GM23338 (cell line): Measurements from ENCODE around the gene PLEKHG5. TPM values are rescaled to one million over a fixed set of nuclear protein-coding genes. Genes with fewer than 3 reads are reported as not detected.

Experiments
- ATAC-seq: fragments of 200-7000 bp; cut with Tn5 transposase; 3 replicates; pipeline ENCODE4 v1.9.1; 2020
- DNase-seq: peaks from one replicate; pipeline ENCODE4 v3.0.0-alpha.2; 2015; ENCODE audit warnings: low spot score
- H2AFZ ChIP-seq: fragments of 200-600 bp; sonication (generic); 2 replicates; pipeline ENCODE4 v1.8.0; 2016; ENCODE audit warnings: antibody characterized with exemption, mild to moderate bottlenecking, moderate library complexity
- H3F3A ChIP-seq: fragments of 200-600 bp; sonication (generic); replicated peaks from 2 replicates; pipeline ENCODE4 v1.8.0; 2017; ENCODE audit warnings: antibody characterized with exemption, mixed run types, low read depth
- H3K27ac ChIP-seq: fragments of 200-600 bp; sonication (generic); 2 replicates; pipeline ENCODE4 v1.6.1; 2016; ENCODE audit warnings: low read depth
- H3K27me3 ChIP-seq: fragments of 200-600 bp; sonication (generic); 2 replicates; pipeline ENCODE4 v1.8.0; 2016; ENCODE audit warnings: mild to moderate bottlenecking, mixed run types, moderate library complexity; ENCODE audit not compliant: insufficient read depth
- H3K36me3 ChIP-seq: fragments of 200-600 bp; sonication (generic); 2 replicates; pipeline ENCODE4 v1.8.0; 2016; ENCODE audit warnings: mild to moderate bottlenecking; ENCODE audit not compliant: insufficient read depth
- H3K4me1 ChIP-seq: fragments of 200-600 bp; sonication (generic); 2 replicates; pipeline ENCODE4 v1.8.0; 2016; ENCODE audit warnings: mild to moderate bottlenecking, moderate library complexity; ENCODE audit not compliant: insufficient read depth
- H3K4me2 ChIP-seq: fragments of 200-600 bp; sonication (generic); 2 replicates; pipeline ENCODE4 v1.7.1; 2017; ENCODE audit warnings: mixed run types
- H3K4me3 ChIP-seq: fragments of 200-600 bp; sonication (generic); 2 replicates; pipeline ENCODE4 v1.6.1; 2016; ENCODE audit warnings: mixed run types
- H3K79me2 ChIP-seq: fragments of 200-600 bp; sonication (generic); replicated peaks from 2 replicates; pipeline ENCODE4 v1.8.0; 2017; ENCODE audit warnings: mild to moderate bottlenecking; ENCODE audit not compliant: insufficient read depth
- H3K9me2 ChIP-seq: fragments of 200-600 bp; sonication (generic); 2 replicates; pipeline ENCODE4 v1.8.0; 2017; ENCODE audit not compliant: insufficient read depth
- H4K20me1 ChIP-seq: fragments of 200-600 bp; sonication (generic); replicated peaks from 2 replicates; pipeline ENCODE4 v1.8.0; 2017; ENCODE audit warnings: mild to moderate bottlenecking; ENCODE audit not compliant: insufficient read depth
- H3K27ac Mint-ChIP-seq: 2 replicates; pipeline ENCODE4 v1.8.0; 2020; ENCODE audit warnings: inconsistent platforms, mild to moderate bottlenecking, moderate library complexity, mixed read lengths
- H3K27me3 Mint-ChIP-seq: 3 replicates; pipeline ENCODE4 v1.8.0; 2022; ENCODE audit warnings: low read depth, mild to moderate bottlenecking, moderate library complexity, mixed read lengths, inconsistent platforms; ENCODE audit not compliant: insufficient read depth, poor library complexity
- H3K36me3 Mint-ChIP-seq: 3 replicates; pipeline ENCODE4 v1.8.0; 2021; ENCODE audit warnings: low read depth, mild to moderate bottlenecking, inconsistent platforms, moderate library complexity, mixed read lengths
- H3K4me1 Mint-ChIP-seq: 3 replicates; pipeline ENCODE4 v1.8.0; 2020; ENCODE audit warnings: mild to moderate bottlenecking, inconsistent platforms, mixed read lengths
- H3K4me3 Mint-ChIP-seq: 3 replicates; pipeline ENCODE4 v1.8.0; 2021; ENCODE audit warnings: moderate library complexity, mild to moderate bottlenecking, inconsistent platforms, mixed read lengths
- H3K9me3 Mint-ChIP-seq: 3 replicates; pipeline ENCODE4 v1.8.0; 2020; ENCODE audit warnings: moderate library complexity, mild to moderate bottlenecking, inconsistent platforms, mixed read lengths
- CREB1 ChIP-seq: fragments of 250-450 bp; sonication (Bioruptor Pico); IDR thresholded peaks from 2 replicates; pipeline ENCODE4 v1.5.0; 2020; ENCODE audit warnings: low read depth, mild to moderate bottlenecking, moderate library complexity
- EZH2 ChIP-seq: fragments of 200-600 bp; sonication (generic); IDR thresholded peaks from one replicate; pipeline ENCODE4 v1.8.0; 2017; ENCODE audit warnings: antibody characterized with exemption, mild to moderate bottlenecking, low read depth; ENCODE audit not compliant: unreplicated experiment
- NANOG ChIP-seq: IDR thresholded peaks from 2 replicates; pipeline ENCODE4 v1.6.1; 2016; ENCODE audit warnings: antibody characterized with exemption, borderline replicate concordance
- POLR2AphosphoS5 ChIP-seq: IDR thresholded peaks from 2 replicates; pipeline ENCODE4 v1.6.1; 2016; ENCODE audit warnings: antibody characterized with exemption, low read depth
- ZNF114 ChIP-seq: fragments of 250-450 bp; sonication (Bioruptor Pico); IDR thresholded peaks from 2 replicates; pipeline ENCODE4 v1.5.0; 2020; ENCODE audit warnings: mild to moderate bottlenecking, moderate library complexity
- polyA plus RNA-seq: library from polyadenylated mRNA; unstranded; fragments of >200 nt; fragmentation: Nextera tagmentation; extraction: Ambion mirVana; gene quantifications from 2 replicates; pipeline ENCODE4 v1.2.1, GENCODE V29; 2016
- total RNA-seq: library from RNA; depleted of rRNA; stranded (reverse); fragments of >200 nt; shearing (Covaris generic); gene quantifications from 2 replicates; pipeline ENCODE4 v1.2.3, GENCODE V29; 2014
- TF ChIP-seq, protein P1 (sequence below): IDR thresholded peaks from one replicate; pipeline ENCODE4 v1.6.1; 2018; ENCODE audit warnings: antibody characterized with exemption; ENCODE audit not compliant: unreplicated experiment
- TF ChIP-seq, protein P2 (sequence below): fragments of 250-450 bp; sonication (Bioruptor Pico); IDR thresholded peaks from 2 replicates; pipeline ENCODE4 v1.5.0; 2020; ENCODE audit warnings: mild to moderate bottlenecking, moderate library complexity
- TF ChIP-seq, protein P3 (sequence below): IDR thresholded peaks from 2 replicates; pipeline ENCODE4 v1.6.1; 2016; ENCODE audit warnings: antibody characterized with exemption
- TF ChIP-seq, protein P4 (sequence below), 2 experiments: fragments of 200-600 bp in 1 of 2; sonication (generic) in 1 of 2; conservative IDR thresholded peaks; 2 replicates each; pipeline versions ENCODE4 v1.5.1 to v1.6.1; 2016 to 2017; ENCODE audit warnings: antibody characterized with exemption in 2 of 2, low read depth in 2 of 2, mild to moderate bottlenecking in 2 of 2, moderate library complexity in 1 of 2

The PLEKHG5 gene
- total and polyA plus RNA-seq, 2 experiments from 2014 or later = 9.0 to 26.4 TPM

DNA sequence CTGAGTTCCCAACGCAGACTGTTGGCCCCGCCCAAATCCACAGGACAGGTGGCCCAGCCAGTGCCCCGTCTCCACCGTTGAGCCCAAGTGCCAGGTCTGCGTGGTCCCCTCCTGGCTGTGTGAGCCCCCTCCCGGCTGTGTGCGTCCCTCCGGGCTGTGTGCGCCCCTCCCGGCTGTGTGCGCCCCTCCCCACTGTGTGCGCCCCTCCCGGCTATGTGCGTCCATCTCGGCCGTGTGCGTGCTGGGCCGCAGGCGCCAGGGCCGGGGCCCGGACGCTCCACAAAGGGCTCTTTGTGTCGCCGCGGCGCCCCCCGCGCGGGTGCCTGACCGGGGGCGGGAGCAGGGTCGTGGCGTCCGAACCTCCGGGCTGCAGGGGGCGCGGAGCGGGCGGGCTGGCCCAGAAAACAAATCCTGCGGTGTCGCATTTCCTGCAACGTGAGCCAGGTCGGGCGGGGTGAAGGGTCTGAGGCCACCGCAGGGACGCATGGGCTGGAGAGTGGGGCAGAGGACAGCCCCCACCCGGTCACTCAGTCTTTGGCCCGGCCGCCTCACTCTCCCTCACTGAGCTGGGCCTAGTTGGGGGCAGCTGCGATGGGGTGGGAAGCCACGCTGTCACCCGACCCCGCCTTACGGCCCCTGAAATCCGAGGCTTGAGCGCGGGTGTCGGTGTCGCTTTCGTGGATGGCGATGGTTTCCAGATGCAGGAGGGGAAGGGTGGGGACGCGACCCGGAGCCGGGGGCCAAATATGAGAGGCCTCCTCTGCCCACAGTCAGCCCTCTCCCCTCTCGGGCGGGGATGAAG, 44.2 kb downstream of the PLEKHG5 start:
- H3K27ac Mint-ChIP-seq = peak overlapping the region; percentile 52
- no peaks in the 10 kb centered on the region for H3K36me3 ChIP-seq
- H3K36me3 Mint-ChIP-seq = no peaks in the 10 kb centered on the region
- peak overlapping the region; percentile 70 for H3K4me3 ChIP-seq
- peaks cover 4% of the 10 kb centered on the region; the same call in 1 of the 2 replicates for H3F3A ChIP-seq
- H3K27me3 ChIP-seq = no peaks in the 10 kb centered on the region; the same call in 1 of the 2 replicates
- peaks cover 29% of the 10 kb centered on the region for H3K4me1 Mint-ChIP-seq
- ATAC-seq (peak; percentile 18), DNase-seq (peak; percentile 79)
- H3K9me2 ChIP-seq = no peaks in the 10 kb centered on the region
- H3K4me1 ChIP-seq = peaks cover 7% of the 10 kb centered on the region; the same call in 1 of the 2 replicates
- H3K4me3 Mint-ChIP-seq = peak overlapping the region; percentile 74
- peaks cover 16% of the 10 kb centered on the region for H3K27me3 Mint-ChIP-seq
- no peaks in the 10 kb centered on the region for H3K9me3 Mint-ChIP-seq
- H3K79me2 ChIP-seq = no peaks in the 10 kb centered on the region
- TF ChIP-seq POLR2AphosphoS5 = peak; percentile 55
- no peak for TF ChIP-seq ZNF114
- TF ChIP-seq, protein P1, sequence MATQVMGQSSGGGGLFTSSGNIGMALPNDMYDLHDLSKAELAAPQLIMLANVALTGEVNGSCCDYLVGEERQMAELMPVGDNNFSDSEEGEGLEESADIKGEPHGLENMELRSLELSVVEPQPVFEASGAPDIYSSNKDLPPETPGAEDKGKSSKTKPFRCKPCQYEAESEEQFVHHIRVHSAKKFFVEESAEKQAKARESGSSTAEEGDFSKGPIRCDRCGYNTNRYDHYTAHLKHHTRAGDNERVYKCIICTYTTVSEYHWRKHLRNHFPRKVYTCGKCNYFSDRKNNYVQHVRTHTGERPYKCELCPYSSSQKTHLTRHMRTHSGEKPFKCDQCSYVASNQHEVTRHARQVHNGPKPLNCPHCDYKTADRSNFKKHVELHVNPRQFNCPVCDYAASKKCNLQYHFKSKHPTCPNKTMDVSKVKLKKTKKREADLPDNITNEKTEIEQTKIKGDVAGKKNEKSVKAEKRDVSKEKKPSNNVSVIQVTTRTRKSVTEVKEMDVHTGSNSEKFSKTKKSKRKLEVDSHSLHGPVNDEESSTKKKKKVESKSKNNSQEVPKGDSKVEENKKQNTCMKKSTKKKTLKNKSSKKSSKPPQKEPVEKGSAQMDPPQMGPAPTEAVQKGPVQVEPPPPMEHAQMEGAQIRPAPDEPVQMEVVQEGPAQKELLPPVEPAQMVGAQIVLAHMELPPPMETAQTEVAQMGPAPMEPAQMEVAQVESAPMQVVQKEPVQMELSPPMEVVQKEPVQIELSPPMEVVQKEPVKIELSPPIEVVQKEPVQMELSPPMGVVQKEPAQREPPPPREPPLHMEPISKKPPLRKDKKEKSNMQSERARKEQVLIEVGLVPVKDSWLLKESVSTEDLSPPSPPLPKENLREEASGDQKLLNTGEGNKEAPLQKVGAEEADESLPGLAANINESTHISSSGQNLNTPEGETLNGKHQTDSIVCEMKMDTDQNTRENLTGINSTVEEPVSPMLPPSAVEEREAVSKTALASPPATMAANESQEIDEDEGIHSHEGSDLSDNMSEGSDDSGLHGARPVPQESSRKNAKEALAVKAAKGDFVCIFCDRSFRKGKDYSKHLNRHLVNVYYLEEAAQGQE = no peak
- no peak for TF ChIP-seq NANOG
- TF ChIP-seq, protein P2, sequence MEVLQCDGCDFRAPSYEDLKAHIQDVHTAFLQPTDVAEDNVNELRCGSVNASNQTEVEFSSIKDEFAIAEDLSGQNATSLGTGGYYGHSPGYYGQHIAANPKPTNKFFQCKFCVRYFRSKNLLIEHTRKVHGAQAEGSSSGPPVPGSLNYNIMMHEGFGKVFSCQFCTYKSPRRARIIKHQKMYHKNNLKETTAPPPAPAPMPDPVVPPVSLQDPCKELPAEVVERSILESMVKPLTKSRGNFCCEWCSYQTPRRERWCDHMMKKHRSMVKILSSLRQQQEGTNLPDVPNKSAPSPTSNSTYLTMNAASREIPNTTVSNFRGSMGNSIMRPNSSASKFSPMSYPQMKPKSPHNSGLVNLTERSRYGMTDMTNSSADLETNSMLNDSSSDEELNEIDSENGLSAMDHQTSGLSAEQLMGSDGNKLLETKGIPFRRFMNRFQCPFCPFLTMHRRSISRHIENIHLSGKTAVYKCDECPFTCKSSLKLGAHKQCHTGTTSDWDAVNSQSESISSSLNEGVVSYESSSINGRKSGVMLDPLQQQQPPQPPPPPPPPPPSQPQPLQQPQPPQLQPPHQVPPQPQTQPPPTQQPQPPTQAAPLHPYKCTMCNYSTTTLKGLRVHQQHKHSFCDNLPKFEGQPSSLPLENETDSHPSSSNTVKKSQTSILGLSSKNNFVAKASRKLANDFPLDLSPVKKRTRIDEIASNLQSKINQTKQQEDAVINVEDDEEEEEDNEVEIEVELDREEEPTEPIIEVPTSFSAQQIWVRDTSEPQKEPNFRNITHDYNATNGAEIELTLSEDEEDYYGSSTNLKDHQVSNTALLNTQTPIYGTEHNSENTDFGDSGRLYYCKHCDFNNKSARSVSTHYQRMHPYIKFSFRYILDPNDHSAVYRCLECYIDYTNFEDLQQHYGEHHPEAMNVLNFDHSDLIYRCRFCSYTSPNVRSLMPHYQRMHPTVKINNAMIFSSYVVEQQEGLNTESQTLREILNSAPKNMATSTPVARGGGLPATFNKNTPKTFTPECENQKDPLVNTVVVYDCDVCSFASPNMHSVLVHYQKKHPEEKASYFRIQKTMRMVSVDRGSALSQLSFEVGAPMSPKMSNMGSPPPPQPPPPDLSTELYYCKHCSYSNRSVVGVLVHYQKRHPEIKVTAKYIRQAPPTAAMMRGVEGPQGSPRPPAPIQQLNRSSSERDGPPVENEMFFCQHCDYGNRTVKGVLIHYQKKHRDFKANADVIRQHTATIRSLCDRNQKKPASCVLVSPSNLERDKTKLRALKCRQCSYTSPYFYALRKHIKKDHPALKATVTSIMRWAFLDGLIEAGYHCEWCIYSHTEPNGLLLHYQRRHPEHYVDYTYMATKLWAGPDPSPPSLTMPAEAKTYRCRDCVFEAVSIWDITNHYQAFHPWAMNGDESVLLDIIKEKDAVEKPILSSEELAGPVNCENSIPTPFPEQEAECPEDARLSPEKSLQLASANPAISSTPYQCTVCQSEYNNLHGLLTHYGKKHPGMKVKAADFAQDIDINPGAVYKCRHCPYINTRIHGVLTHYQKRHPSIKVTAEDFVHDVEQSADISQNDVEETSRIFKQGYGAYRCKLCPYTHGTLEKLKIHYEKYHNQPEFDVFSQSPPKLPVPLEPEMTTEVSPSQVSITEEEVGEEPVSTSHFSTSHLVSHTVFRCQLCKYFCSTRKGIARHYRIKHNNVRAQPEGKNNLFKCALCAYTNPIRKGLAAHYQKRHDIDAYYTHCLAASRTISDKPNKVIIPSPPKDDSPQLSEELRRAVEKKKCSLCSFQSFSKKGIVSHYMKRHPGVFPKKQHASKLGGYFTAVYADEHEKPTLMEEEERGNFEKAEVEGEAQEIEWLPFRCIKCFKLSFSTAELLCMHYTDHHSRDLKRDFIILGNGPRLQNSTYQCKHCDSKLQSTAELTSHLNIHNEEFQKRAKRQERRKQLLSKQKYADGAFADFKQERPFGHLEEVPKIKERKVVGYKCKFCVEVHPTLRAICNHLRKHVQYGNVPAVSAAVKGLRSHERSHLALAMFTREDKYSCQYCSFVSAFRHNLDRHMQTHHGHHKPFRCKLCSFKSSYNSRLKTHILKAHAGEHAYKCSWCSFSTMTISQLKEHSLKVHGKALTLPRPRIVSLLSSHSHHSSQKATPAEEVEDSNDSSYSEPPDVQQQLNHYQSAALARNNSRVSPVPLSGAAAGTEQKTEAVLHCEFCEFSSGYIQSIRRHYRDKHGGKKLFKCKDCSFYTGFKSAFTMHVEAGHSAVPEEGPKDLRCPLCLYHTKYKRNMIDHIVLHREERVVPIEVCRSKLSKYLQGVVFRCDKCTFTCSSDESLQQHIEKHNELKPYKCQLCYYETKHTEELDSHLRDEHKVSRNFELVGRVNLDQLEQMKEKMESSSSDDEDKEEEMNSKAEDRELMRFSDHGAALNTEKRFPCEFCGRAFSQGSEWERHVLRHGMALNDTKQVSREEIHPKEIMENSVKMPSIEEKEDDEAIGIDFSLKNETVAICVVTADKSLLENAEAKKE (CRISPR knock-in tag) = no peak
- TF ChIP-seq EZH2 = no peak
- 0 out of 2 replicates have a peak, but pooled peaks have one; percentile 6 for TF ChIP-seq CREB1 (CRISPR knock-in tag)
- TF ChIP-seq, protein P3, sequence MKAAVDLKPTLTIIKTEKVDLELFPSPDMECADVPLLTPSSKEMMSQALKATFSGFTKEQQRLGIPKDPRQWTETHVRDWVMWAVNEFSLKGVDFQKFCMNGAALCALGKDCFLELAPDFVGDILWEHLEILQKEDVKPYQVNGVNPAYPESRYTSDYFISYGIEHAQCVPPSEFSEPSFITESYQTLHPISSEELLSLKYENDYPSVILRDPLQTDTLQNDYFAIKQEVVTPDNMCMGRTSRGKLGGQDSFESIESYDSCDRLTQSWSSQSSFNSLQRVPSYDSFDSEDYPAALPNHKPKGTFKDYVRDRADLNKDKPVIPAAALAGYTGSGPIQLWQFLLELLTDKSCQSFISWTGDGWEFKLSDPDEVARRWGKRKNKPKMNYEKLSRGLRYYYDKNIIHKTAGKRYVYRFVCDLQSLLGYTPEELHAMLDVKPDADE = no peak
- TF ChIP-seq, protein P4, sequence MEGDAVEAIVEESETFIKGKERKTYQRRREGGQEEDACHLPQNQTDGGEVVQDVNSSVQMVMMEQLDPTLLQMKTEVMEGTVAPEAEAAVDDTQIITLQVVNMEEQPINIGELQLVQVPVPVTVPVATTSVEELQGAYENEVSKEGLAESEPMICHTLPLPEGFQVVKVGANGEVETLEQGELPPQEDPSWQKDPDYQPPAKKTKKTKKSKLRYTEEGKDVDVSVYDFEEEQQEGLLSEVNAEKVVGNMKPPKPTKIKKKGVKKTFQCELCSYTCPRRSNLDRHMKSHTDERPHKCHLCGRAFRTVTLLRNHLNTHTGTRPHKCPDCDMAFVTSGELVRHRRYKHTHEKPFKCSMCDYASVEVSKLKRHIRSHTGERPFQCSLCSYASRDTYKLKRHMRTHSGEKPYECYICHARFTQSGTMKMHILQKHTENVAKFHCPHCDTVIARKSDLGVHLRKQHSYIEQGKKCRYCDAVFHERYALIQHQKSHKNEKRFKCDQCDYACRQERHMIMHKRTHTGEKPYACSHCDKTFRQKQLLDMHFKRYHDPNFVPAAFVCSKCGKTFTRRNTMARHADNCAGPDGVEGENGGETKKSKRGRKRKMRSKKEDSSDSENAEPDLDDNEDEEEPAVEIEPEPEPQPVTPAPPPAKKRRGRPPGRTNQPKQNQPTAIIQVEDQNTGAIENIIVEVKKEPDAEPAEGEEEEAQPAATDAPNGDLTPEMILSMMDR (conservative IDR thresholded peaks at IDR 0.05; ENCODE audit: low read depth in 2 of 2) = peak in 1 of 2 experiments; percentile 29; a peak in 2 of 4 replicates
- H2AFZ ChIP-seq = no peak overlapping the region; the same call in 1 of the 2 replicates
- H4K20me1 ChIP-seq = no peaks in the 10 kb centered on the region
- peak overlapping the region; percentile 84 for H3K4me2 ChIP-seq
- 0 out of 2 replicates have a peak overlapping the region, but pooled peaks have one; percentile 72 for H3K27ac ChIP-seq
